ENCODE data around the gene RNF133.

DNA sequence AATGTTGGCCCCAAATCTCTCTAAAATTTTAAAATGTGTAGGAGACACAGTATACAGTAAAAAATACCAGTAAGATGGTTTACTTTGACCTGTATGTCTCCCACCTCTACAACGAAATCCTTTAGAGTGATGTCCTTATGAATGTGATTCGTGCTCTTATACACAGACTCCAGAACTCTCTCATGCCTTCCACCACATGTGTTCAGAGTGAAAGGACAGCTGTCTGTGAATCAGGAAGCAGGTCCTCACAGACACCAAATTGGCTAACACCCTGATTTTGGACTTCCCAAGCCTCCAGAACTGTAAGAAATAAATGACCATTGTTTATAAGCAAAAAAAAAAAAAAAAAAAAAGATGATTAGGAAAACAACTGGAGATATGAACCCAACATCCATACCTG, 35.2 kb downstream of the RNF133 start:
- TF ChIP-seq, protein P1, sequence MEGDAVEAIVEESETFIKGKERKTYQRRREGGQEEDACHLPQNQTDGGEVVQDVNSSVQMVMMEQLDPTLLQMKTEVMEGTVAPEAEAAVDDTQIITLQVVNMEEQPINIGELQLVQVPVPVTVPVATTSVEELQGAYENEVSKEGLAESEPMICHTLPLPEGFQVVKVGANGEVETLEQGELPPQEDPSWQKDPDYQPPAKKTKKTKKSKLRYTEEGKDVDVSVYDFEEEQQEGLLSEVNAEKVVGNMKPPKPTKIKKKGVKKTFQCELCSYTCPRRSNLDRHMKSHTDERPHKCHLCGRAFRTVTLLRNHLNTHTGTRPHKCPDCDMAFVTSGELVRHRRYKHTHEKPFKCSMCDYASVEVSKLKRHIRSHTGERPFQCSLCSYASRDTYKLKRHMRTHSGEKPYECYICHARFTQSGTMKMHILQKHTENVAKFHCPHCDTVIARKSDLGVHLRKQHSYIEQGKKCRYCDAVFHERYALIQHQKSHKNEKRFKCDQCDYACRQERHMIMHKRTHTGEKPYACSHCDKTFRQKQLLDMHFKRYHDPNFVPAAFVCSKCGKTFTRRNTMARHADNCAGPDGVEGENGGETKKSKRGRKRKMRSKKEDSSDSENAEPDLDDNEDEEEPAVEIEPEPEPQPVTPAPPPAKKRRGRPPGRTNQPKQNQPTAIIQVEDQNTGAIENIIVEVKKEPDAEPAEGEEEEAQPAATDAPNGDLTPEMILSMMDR (IDR thresholded peaks at IDR 0.05; ENCODE audit: borderline replicate concordance, extremely low read depth, low read length, poor library complexity, severe bottlenecking): no peak
- TF ChIP-seq EZH2 (IDR thresholded peaks at IDR 0.05; ENCODE audit: borderline replicate concordance, low read depth, low read length, severe bottlenecking): no peak

All from DND-41 (cell line).